Posterior cingulate gyrus (tissue), 11 donors: ENCODE results near the gene NCSTN.

Experiments used
- DNase-seq, 10 donors: peaks; one replicate each; pipeline versions ENCODE4 v3.0.0 to v3.0.0-alpha.2; 2020 to 2021; ENCODE audit warnings: mixed read lengths in 3 of 10
- intact Hi-C: fragments of 100-400 bp; cut with DNase I; formaldehyde crosslinking; loops from one replicate; pipeline ENCODE4 v1.15.1; 2023

The NCSTN gene

GRCh38 chr1:160400646-160401486 is 57.7 kb downstream of the NCSTN start:
- DNase-seq: peak in 1 of 10 donors; percentile 27
- intact Hi-C loops: no loop called here

GRCh38 chr1:160401487-160401805 is 58.3 kb downstream of the NCSTN start:
- no peak for DNase-seq
- intact Hi-C loops: no loop called here

GRCh38 chr1:160402001-160402795 is 59.0 kb downstream of the NCSTN start:
- intact Hi-C loops: no loop called here
- DNase-seq: no peak

GRCh38 chr1:160403244-160403643 is 60.1 kb downstream of the NCSTN start:
- DNase-seq: no peak
- intact Hi-C loops: no loop called here

- no peak for DNase-seq
- intact Hi-C loops: no loop called here
Measured at GRCh38 chr1:160404094-160404493, 60.9 kb downstream of the NCSTN start.

- DNase-seq: no peak
- intact Hi-C loops: no loop called here
Measured at GRCh38 chr1:160405331-160405877, 62.2 kb downstream of the NCSTN start.

- DNase-seq: peak in 1 of 10 donors; percentile 66
- intact Hi-C loops: no loop called here
Measured at GRCh38 chr1:160406131-160406968, 63.2 kb downstream of the NCSTN start.

GRCh38 chr1:160407839-160408801 is 64.9 kb downstream of the NCSTN start:
- intact Hi-C loops: no loop called here
- DNase-seq: peak in 1 of 10 donors; percentile 81
